Fibroblast of lung (primary cell): ENCODE measurements around the gene TMEM63C.

Experiments used
- EZH2 ChIP-seq: IDR thresholded peaks from 2 replicates; pipeline ENCODE4 v1.5.1; 2012; ENCODE audit warnings: low read length, control low read depth, mild to moderate bottlenecking; ENCODE audit errors: missing control alignments
- TF ChIP-seq, protein P1 (sequence below), 2 donors: IDR thresholded peaks in 1 of 2; conservative IDR thresholded peaks in 1 of 2; 1 replicate in 1 of 2; 2 replicates in 1 of 2; pipeline ENCODE4 v1.5.1; 2011 to 2012; ENCODE audit warnings: low read length in 2 of 2, control low read depth in 1 of 2, inconsistent platforms in 1 of 2, low read depth in 1 of 2, mild to moderate bottlenecking in 1 of 2

DNA sequence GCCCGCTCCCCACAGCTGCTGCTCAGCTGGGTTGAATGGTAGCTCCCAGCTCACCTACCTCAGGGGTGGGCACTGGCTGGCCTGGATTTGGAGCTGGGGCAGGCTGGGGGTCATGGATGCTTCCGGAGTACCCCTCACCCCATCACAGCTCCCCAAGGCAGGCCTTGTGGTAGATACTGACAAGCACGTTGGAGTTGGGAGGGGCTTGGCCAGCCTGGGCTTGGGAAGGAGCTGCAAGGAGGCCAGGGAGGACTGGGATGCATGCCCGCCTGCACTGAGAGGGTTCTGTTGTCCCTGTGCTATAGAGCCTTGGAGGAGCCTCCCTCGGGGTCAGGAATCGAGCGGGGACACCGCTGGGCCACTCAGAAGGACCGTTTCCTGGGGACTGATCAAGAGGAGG lies 14.2 kb downstream of the TMEM63C start:
- TF ChIP-seq, protein P1, sequence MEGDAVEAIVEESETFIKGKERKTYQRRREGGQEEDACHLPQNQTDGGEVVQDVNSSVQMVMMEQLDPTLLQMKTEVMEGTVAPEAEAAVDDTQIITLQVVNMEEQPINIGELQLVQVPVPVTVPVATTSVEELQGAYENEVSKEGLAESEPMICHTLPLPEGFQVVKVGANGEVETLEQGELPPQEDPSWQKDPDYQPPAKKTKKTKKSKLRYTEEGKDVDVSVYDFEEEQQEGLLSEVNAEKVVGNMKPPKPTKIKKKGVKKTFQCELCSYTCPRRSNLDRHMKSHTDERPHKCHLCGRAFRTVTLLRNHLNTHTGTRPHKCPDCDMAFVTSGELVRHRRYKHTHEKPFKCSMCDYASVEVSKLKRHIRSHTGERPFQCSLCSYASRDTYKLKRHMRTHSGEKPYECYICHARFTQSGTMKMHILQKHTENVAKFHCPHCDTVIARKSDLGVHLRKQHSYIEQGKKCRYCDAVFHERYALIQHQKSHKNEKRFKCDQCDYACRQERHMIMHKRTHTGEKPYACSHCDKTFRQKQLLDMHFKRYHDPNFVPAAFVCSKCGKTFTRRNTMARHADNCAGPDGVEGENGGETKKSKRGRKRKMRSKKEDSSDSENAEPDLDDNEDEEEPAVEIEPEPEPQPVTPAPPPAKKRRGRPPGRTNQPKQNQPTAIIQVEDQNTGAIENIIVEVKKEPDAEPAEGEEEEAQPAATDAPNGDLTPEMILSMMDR (conservative IDR thresholded peaks at IDR 0.05 in 1 of 2, IDR thresholded peaks at IDR 0.05 in 1 of 2; ENCODE audit: low read depth in 1 of 2, low read length in 2 of 2): no peak
- no peak for TF ChIP-seq EZH2
